Endodermal cell (in vitro differentiated cells): ENCODE results near the gene PPT1. TPM values are rescaled to one million over a fixed set of nuclear protein-coding genes. Genes with fewer than 3 reads are reported as not detected.
A peak's percentile ranks its signal among the peaks of the same experiment; 100 is the strongest.

Experiments used
- DNase-seq: peaks from one replicate; pipeline ENCODE4 v3.0.0-alpha.2; 2017
- H3K27ac ChIP-seq: 2 replicates; pipeline ENCODE4 v1.5.1; 2013; ENCODE audit warnings: mild to moderate bottlenecking, low read depth, low read length, moderate library complexity
- H3K27me3 ChIP-seq: 2 replicates; pipeline ENCODE4 v1.6.1; 2013; ENCODE audit warnings: mild to moderate bottlenecking, low read length, moderate library complexity; ENCODE audit not compliant: insufficient read depth, control insufficient read depth, poor library complexity, severe bottlenecking
- H3K36me3 ChIP-seq: 2 replicates; pipeline ENCODE4 v1.7.0; 2013; ENCODE audit warnings: mild to moderate bottlenecking, low read length, moderate library complexity; ENCODE audit not compliant: control insufficient read depth, insufficient read depth
- H3K4me1 ChIP-seq: one replicate; pipeline ENCODE4 v1.7.0; 2013; ENCODE audit warnings: low read length; ENCODE audit not compliant: control insufficient read depth, insufficient read depth
- H3K4me3 ChIP-seq: 2 replicates; pipeline ENCODE4 v1.5.1; 2013; ENCODE audit warnings: mild to moderate bottlenecking, low read length, moderate library complexity
- H3K9ac ChIP-seq: 2 replicates; pipeline ENCODE4 v1.6.1; 2013; ENCODE audit warnings: mild to moderate bottlenecking, low read length, moderate library complexity; ENCODE audit not compliant: poor library complexity, severe bottlenecking; ENCODE audit errors: extremely low read depth
- H3K9me3 ChIP-seq: 2 replicates; pipeline ENCODE4 v1.6.1; 2013; ENCODE audit warnings: mild to moderate bottlenecking, low read length, moderate library complexity; ENCODE audit not compliant: control insufficient read depth
- H3K27ac Mint-ChIP-seq: 2 replicates; pipeline ENCODE4 v1.8.0; 2020; ENCODE audit warnings: mixed read lengths
- H3K27me3 Mint-ChIP-seq: 2 replicates; pipeline ENCODE4 v1.8.0; 2021; ENCODE audit warnings: mild to moderate bottlenecking, mixed read lengths; ENCODE audit not compliant: insufficient read depth
- H3K36me3 Mint-ChIP-seq: 2 replicates; pipeline ENCODE4 v1.8.0; 2020; ENCODE audit warnings: low read depth, mixed read lengths
- H3K4me1 Mint-ChIP-seq: 2 replicates; pipeline ENCODE4 v1.8.0; 2020; ENCODE audit warnings: mixed read lengths
- H3K4me3 Mint-ChIP-seq: 2 replicates; pipeline ENCODE4 v1.8.0; 2020; ENCODE audit warnings: mild to moderate bottlenecking, moderate library complexity, mixed read lengths
- H3K9me3 Mint-ChIP-seq: 2 replicates; pipeline ENCODE4 v1.8.0; 2020; ENCODE audit warnings: mild to moderate bottlenecking, mixed read lengths
- CTCF ChIP-seq: fragments of 200-600 bp; sonication (generic); conservative IDR thresholded peaks from 2 replicates; pipeline ENCODE4 v1.5.0; 2021; ENCODE audit warnings: antibody characterized with exemption, mild to moderate bottlenecking
- WGBS, 2 experiments: methylation state at CpG; one replicate each; pipeline versions ENCODE4 v1.1.5 to v1.1.7; 2013; ENCODE audit warnings: missing lambda C conversion rate in 2 of 2, mixed read lengths in 1 of 2; ENCODE audit not compliant: insufficient coverage in 1 of 2, insufficient read length in 1 of 2; 5-methylcytosine and 5-hydroxymethylcytosine counted together
- total RNA-seq, 2 donors: library from RNA; stranded (reverse); fragmentation: NEBNext Ultra II Directional in 1 of 2; extraction: Animal tissue kit (Norgen Biotek cat#: 25700) in 1 of 2; gene quantifications; 2 replicates in 1 of 2; 3 replicates in 1 of 2; pipeline ENCODE4 v1.2.1, GENCODE V29; 2021

The PPT1 gene
- total RNA-seq, 2 donors from 2014 or later = 85.7 to 111 TPM

GRCh38 chr1:40081871-40082270 lies 15.2 kb downstream of the PPT1 start:
- Mint-ChIP-seq H3K4me1 (no peaks in the 10 kb centered on the region), H3K27ac (no peak overlapping the region), H3K36me3 (peaks cover 57% of the 10 kb centered on the region), H3K27me3 (no peaks in the 10 kb centered on the region), H3K9me3 (no peaks in the 10 kb centered on the region), H3K4me3 (no peak overlapping the region)
- H3K27me3 ChIP-seq = no peaks in the 10 kb centered on the region
- DNase-seq = no peak
- H3K36me3 ChIP-seq = peaks cover 55% of the 10 kb centered on the region
- no peak for TF ChIP-seq CTCF
- WGBS, 2 experiments = 67 to 71% methylated on average over 7 of the region's 7 CpGs
- H3K27ac ChIP-seq = no peak overlapping the region
- H3K9me3 ChIP-seq = no peaks in the 10 kb centered on the region
- H3K4me1 ChIP-seq = no peaks in the 10 kb centered on the region
- H3K4me3 ChIP-seq = no peak overlapping the region
- H3K9ac ChIP-seq = no peak overlapping the region

- no peak overlapping the region for H3K27ac Mint-ChIP-seq
Measured at GRCh38 chr1:40079774-40080400, 17.2 kb downstream of the PPT1 start.

DNA sequence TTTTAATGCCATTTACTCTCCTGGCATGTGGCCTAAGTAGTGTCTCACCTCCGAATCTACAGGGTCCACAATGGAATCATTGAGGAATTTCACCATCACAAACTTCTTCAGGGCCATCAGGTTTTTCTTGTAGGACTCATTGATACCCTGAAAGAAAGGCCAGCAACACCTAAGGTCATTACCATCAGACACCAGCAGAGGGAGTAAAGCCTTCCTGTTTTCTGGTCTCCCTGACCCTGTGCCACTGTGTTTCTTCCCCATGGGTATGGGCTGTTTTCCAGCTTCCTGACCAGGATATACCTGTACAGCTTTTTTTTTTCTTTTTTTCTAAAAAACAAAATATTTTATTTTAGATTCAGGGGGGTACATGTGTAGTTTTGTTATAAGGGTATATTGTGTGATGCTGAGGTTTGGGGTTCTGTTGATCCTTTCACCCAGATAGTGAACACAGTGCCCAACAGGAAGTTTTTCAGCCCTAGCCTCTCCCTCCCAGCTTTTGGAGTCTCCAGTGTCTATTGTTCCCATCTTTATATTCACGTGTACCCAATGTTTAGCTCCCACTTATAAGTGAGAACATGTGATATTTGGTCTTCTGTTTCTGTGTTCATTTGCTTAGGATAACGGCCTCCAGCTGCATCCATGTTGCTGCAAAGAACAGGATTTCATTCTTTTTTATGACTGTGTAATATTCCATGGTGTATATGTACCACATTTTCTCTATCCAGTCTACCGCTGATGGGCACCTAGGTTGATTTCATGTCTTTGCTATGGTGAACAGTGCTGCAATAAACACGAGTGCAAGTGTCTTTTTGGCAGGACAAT lies 18.3 kb downstream of the PPT1 start:
- Histone ChIP-seq H3K4me3 (no peak overlapping the region), H3K9ac (no peak overlapping the region), H3K27me3 (no peaks in the 10 kb centered on the region), H3K4me1 (no peaks in the 10 kb centered on the region), H3K9me3 (no peaks in the 10 kb centered on the region), H3K27ac (no peak overlapping the region), H3K36me3 (peaks cover 69% of the 10 kb centered on the region)
- Mint-ChIP-seq H3K27ac (no peak overlapping the region), H3K4me1 (no peaks in the 10 kb centered on the region), H3K4me3 (no peak overlapping the region), H3K9me3 (no peaks in the 10 kb centered on the region), H3K36me3 (peaks cover 53% of the 10 kb centered on the region), H3K27me3 (no peaks in the 10 kb centered on the region)
- DNase-seq = peak; percentile 90
- TF ChIP-seq CTCF = peak; percentile 88
- 91 to 95% methylated on average over 3 to 5 of the region's 5 CpGs for WGBS, 2 experiments

More at GRCh38 chr1:40079774-40080400, 17.2 kb downstream of the PPT1 start:
- no peaks in the 10 kb centered on the region for H3K27me3 ChIP-seq
- Mint-ChIP-seq H3K9me3 (no peaks in the 10 kb centered on the region), H3K4me1 (no peaks in the 10 kb centered on the region), H3K36me3 (peaks cover 47% of the 10 kb centered on the region), H3K27me3 (no peaks in the 10 kb centered on the region), H3K4me3 (no peak overlapping the region)
- 96 to 98% methylated on average over 5 to 6 of the region's 6 CpGs for WGBS, 2 experiments
- H3K4me3 ChIP-seq = no peak overlapping the region
- no peaks in the 10 kb centered on the region for H3K4me1 ChIP-seq
- H3K9me3 ChIP-seq = no peaks in the 10 kb centered on the region
- DNase-seq = no peak
- TF ChIP-seq CTCF = no peak
- H3K36me3 ChIP-seq = peaks cover 63% of the 10 kb centered on the region
- no peak overlapping the region for H3K27ac ChIP-seq
- no peak overlapping the region for H3K9ac ChIP-seq
